GM19455 (cell line): ENCODE data around the gene LARP1.
A peak's percentile ranks its signal among the peaks of the same experiment; 100 is the strongest.

Experiments
- ATAC-seq: cut with Tn5 transposase; IDR thresholded peaks from one replicate; pipeline ENCODE4 v1.9.1; 2021; ENCODE audit not compliant: unreplicated experiment

Gene LARP1

DNA sequence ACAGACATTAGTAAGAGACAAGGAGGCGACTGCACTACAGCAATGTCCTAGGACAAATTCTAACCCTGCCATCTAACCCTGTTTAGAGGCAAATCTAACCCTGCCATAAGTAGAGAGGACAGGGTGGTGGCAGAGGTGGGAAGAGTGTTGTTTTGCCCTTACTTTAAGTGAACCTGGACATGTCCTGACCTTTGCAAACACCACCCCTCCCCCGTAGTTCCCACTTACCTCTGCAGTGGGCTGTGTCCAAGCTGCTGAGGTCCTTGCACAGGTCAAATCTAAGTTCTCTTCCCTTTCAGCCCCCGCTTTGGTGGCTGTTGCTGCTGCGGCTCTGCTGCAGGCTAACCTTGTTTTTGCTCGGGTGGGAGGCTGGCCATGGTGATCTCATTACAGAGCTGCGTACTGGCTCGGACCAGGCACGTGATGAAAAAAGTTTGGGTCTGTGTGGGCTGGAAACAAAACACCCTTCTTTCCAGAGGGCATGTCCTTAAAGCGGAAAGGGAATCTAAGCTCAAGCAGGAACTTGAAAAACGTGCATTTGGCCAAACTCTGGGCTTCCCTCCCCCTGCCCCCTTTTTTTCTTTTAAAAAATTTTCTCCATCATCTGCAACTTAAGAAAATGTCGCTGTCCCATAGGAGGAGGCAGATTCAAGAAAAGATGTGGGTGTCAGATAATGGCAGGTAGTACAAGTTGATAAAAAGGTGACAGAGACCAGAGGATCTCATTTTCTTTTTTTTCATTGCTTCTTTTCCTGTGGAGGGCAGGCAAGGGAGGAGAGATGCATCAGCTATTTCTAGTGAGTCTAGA lies 95.3 kb downstream of the LARP1 start, which contains the start of gene FAXDC2:
Gene FAXDC2, minus strand, starts transcription at position 349 of the 808 bp plus-strand sequence. CDS start 12,425 bp downstream, outside the sequence.
- no peak for ATAC-seq

GRCh38 chr5:154851351-154851750 lies 96.2 kb downstream of the LARP1 start:
- no peak for ATAC-seq

- ATAC-seq, result peak; percentile 67
Observed at GRCh38 chr5:154857530-154858296, 102.5 kb downstream of the LARP1 start.

DNA sequence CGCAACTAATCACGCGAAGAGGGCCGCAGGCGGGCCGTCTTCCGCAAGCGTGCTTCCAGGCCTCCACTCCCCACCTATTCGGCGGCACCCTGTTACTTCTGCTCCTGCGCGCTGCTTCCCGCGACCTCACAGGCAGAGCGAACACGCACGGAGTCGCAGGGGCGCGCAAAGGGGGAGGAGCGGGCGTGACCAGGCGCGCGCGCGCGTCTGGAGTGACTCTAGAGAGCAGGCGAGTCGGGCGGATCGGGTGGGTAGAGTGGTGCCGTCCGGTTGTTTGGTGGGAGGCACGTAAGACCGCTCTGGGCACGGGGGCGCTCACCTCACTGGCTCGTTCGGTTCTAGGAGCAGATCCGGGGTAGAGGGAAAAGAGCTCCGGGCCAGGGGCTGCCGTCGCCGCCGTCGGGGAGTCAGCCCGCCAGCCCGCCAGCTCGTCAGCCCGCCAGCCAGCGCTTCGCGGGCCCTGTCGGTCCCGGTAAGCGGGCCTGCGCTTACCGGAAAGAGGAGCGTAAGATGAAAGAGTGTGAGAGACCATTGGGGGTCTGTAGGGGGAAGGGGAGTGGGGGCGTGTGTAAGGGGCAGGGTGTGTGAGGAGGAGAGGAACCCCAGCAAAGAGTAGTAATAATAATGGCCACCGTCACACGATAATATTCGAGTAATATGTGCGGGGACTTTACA lies 103.3 kb downstream of the LARP1 start, which contains the start of gene CNOT8:
Gene CNOT8, plus strand, starts transcription at position 331 of the 675 bp plus-strand sequence. CDS start 4,652 bp downstream, outside the sequence.
- ATAC-seq, result peak; percentile 77

DNA sequence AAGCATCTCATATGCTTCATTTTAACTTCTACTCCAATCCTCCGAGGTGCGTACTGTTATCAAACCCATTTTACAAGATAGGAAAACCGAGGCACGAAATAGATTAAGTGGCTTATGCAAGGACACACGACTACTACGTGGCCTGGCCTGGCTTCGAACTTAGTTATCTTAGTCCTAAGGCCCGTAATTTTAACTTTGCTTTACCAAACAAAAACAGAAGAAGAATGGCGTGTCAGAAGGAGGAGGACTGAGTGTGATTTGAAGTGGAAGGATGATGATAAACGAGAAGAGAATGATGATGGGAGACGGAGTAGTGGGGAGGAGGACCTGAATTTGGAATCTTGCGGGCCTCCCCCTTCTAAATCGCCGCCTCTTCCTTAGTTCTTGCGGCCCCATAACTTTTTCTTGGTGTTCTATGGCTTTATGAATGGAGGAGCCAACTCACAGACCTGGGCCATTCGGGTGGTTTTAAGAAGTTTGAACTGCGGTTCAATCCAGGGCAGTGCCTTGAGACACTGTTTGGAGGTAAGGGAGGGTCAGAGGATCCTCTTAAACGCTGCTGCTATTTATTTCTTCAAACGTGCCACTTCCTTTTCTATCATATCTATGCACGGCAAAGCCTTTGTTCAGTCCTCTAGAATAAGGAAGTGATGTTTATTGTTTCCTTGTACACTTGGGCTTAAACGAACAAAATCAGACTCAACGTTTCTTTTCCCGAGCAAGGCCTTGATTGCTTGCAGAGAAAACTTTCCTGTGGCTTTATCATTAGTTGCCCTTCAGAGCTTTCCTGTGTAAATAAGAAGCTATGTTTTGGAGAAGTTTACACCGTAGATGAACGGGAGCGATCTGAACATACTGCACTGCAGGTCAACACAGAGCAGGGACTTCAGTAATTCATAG lies 104.0 kb downstream of the LARP1 start:
- ATAC-seq, result no peak

- ATAC-seq, result no peak
Observed at GRCh38 chr5:154860123-154860522, 104.9 kb downstream of the LARP1 start.

GRCh38 chr5:154860765-154861164 lies 105.6 kb downstream of the LARP1 start:
- no peak for ATAC-seq

DNA sequence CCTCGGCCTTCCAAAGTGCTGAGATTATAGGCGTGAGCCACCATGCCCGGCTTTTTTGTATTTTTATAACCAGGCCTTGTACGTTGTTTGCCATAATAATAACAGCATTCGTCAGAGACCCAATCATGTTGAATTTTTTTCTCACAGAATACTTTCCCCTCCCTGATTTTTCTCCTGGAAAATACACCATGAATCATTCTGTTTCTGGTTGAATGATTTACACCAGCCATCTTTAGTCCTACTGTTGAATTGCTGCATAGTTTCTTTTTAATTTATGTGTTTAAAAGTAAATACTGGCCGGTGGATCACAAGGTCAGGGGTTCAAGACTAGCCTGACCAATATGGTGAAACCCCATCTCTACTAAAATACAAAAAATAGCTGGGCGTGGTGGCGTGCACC lies 106.8 kb downstream of the LARP1 start:
- ATAC-seq, result no peak

DNA sequence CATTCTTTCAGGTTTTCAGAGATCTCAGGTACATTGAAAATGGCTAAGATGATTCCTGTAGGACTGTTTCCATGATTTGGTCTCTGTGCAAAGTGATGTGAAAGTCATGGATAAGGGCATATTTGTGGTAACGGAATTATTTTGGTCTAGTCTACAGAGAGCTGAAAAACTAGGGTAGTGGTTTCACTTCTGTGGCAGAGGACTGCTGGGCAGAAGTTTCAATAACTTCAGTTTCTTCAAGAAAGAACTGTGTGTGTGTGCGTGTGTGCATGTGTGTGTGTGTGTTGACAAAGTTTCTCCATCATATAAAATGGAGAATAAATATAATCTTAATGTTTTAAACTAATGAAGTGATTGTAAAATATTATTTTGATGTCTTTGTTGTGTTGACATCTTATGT lies 107.6 kb downstream of the LARP1 start:
- ATAC-seq, result no peak

- no peak for ATAC-seq
Observed at GRCh38 chr5:154863291-154864080, 108.3 kb downstream of the LARP1 start.

DNA sequence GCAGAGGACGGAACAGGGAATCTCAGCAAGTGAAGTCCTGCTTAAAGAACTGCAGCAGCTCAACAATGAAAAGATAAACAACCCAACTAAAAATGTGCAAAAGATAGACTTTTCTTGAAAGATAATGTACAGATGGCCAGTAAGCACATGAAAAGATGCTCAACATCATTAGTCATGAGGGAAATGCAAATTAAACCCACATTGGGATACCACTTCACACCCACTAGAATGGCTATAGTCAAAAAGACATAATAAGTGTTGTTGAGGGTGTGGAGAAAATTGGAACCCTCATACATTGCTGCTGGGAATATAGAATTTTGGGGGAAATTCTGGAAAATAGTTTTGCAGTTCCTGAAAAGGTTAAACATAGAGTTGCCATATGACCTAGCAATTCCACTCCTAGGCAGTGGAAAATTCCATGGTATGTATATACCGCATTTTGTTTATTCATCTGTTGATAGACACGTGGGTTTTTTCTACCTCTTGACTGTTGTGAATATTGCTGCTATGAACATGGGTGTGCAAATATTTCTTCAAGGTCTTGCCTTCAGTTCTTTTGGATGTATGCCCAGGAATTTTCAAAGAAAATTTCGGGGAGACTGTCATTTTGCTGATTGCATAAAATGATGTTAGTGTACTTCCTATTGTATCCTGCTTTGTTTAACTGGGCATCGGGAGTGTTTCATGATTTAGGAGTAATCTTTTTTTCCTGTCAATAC lies 110.4 kb downstream of the LARP1 start:
- ATAC-seq, result no peak

GRCh38 chr5:154866841-154867240 lies 111.7 kb downstream of the LARP1 start:
- ATAC-seq, result no peak
